Heart left ventricle (tissue), 13 donors: Measurements from ENCODE around the gene CTDSP2.
"Not testable (repeated sequence)": the region's sequence is repeated elsewhere in the genome, so short reads cannot be mapped to it uniquely, and the experiment has no call there.

Experiments
- POLR2A ChIP-seq, 2 donors: fragments of 450-650 bp; IDR thresholded peaks; one replicate each; pipeline ENCODE4 v1.6.1; 2017; ENCODE audit warnings: antibody characterized with exemption in 2 of 2, mild to moderate bottlenecking in 2 of 2, moderate library complexity in 2 of 2
- TF ChIP-seq, protein P1 (sequence below), 12 donors: fragments of 200-600 bp; sonication (generic) in 4 of 12; IDR thresholded peaks; one replicate each; pipeline versions ENCODE4 v1.5.0 to v1.8.0; 2018 to 2022; ENCODE audit warnings: antibody characterized with exemption in 12 of 12, mild to moderate bottlenecking in 5 of 12
- donor health status: ischemic (EF 13 %, LVEDD 7.1; RV severe dilation, severe dysfunction).
- donor health status: DM: no; HTN: yes; CAD: no.
- donor health status: DM: no; HTN: no; CAD: no.
- donor health status: ischemic (EF 25% LVEDD 6.9; RV normal size, moderate dysfunction).
- donor health status: ischemic (EF 25% LVEDD 5.7; RV mildly dilated, moderate dysfunction).
- donor health status: ischemic (EF 35%, LVEDD 5.7; RV mildly dilated, moderate dysfunction).
- donor health status: nonischemic (EF 11% LVEDD 7.7; RV severe dilation, severe dysfunction).
- donor health status: DM: yes; HTN: yes; CAD: no.
- donor health status: PGD.
- donor health status: ischemic (EF 29% LVEDD 5.4; RV normal size, mild dysfunction).
- donor health status: nonischemic (EF 23%, LVEDD 6.1; RV moderate dilation, normal function).

DNA sequence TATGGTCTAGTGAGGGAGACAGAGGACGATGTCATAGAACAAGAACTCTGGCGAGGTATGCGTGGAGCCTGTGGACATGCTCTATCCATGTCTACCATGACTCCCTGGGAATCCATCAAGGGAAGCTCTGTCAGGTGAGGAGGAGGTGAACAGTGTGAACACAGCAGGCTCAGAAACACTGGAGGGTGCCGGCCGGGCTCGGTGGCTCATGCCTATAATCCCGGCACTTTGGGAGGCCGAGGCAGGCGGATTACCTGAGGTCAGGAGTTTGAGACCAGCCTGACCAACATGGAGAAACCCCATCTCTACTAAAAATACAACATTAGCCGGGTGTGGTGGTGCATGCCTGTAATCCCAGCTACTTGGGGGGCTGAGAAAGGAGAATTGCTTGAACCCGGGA is 71.9 kb downstream of the CTDSP2 start:
- not testable (repeated sequence) for TF ChIP-seq POLR2A (IDR thresholded peaks at IDR 0.05)
- TF ChIP-seq, protein P1, sequence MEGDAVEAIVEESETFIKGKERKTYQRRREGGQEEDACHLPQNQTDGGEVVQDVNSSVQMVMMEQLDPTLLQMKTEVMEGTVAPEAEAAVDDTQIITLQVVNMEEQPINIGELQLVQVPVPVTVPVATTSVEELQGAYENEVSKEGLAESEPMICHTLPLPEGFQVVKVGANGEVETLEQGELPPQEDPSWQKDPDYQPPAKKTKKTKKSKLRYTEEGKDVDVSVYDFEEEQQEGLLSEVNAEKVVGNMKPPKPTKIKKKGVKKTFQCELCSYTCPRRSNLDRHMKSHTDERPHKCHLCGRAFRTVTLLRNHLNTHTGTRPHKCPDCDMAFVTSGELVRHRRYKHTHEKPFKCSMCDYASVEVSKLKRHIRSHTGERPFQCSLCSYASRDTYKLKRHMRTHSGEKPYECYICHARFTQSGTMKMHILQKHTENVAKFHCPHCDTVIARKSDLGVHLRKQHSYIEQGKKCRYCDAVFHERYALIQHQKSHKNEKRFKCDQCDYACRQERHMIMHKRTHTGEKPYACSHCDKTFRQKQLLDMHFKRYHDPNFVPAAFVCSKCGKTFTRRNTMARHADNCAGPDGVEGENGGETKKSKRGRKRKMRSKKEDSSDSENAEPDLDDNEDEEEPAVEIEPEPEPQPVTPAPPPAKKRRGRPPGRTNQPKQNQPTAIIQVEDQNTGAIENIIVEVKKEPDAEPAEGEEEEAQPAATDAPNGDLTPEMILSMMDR (IDR thresholded peaks at IDR 0.05), result not testable (repeated sequence)
